HG03139 (cell line): ENCODE data around the gene TADA1.
"Not testable (repeated sequence)": the region's sequence is repeated elsewhere in the genome, so short reads cannot be mapped to it uniquely, and the experiment has no call there.

ENCODE experiments used
- ATAC-seq: cut with Tn5 transposase; IDR thresholded peaks from one replicate; pipeline ENCODE4 v1.9.1; 2021; ENCODE audit not compliant: unreplicated experiment

TADA1 gene

GRCh38 chr1:166844791-166845190 lies 31.3 kb downstream of the TADA1 start:
- no peak for ATAC-seq

- ATAC-seq = no peak
Observed at GRCh38 chr1:166843769-166844596, 32.1 kb downstream of the TADA1 start.

GRCh38 chr1:166843322-166843721 lies 32.7 kb downstream of the TADA1 start:
- ATAC-seq = no peak

- no peak for ATAC-seq
Observed at GRCh38 chr1:166840309-166841274, 35.5 kb downstream of the TADA1 start.

GRCh38 chr1:166839600-166840308 lies 36.3 kb downstream of the TADA1 start:
- ATAC-seq = peak; percentile 34

- peak; percentile 94 for ATAC-seq
Observed at GRCh38 chr1:166838766-166839599, 37.1 kb downstream of the TADA1 start, which contains the start of gene POGK. POGK (plus strand) TSS chr1:166839475; CDS start chr1:166840957, 1,482 bp downstream.

- ATAC-seq = no peak
Observed at GRCh38 chr1:166836733-166837132, 39.3 kb downstream of the TADA1 start.

GRCh38 chr1:166829762-166830161 lies 46.3 kb downstream of the TADA1 start:
- not testable (repeated sequence) for ATAC-seq

- no peak for ATAC-seq
Observed at GRCh38 chr1:166827426-166827825, 48.6 kb downstream of the TADA1 start.

GRCh38 chr1:166822385-166822784 lies 53.7 kb downstream of the TADA1 start:
- no peak for ATAC-seq

GRCh38 chr1:166819974-166820373 lies 56.1 kb downstream of the TADA1 start:
- no peak for ATAC-seq

- no peak for ATAC-seq
Observed at GRCh38 chr1:166814611-166815010, 61.5 kb downstream of the TADA1 start.

- ATAC-seq = no peak
Observed at GRCh38 chr1:166813508-166814223, 62.4 kb downstream of the TADA1 start.

GRCh38 chr1:166811691-166812090 lies 64.4 kb downstream of the TADA1 start:
- ATAC-seq = no peak

- no peak for ATAC-seq
Observed at GRCh38 chr1:166808952-166809351, 67.1 kb downstream of the TADA1 start.
